ENCODE data around the gene BUB3.

- TF ChIP-seq CREB1 (IDR thresholded peaks at IDR 0.05; ENCODE audit: low read depth) = no peak
- TF ChIP-seq NFIC (IDR thresholded peaks at IDR 0.05) = no peak
- no peak for TF ChIP-seq MAX (IDR thresholded peaks at IDR 0.05)
- TF ChIP-seq RAD21 (IDR thresholded peaks at IDR 0.05; ENCODE audit: low read depth) = no peak
Observed at GRCh38 chr10:123150271-123150985, 3.8 kb upstream of the BUB3 start.

All from Ishikawa (cell line).